ENCODE measurements around the gene GNAL.

GRCh38 chr18:11821643-11822237, 132.7 kb downstream of the GNAL start:
- no peak for TF ChIP-seq POLR2A (IDR thresholded peaks at IDR 0.05)
- TF ChIP-seq CTCF (IDR thresholded peaks at IDR 0.05), result no peak

All from body of pancreas (tissue), 4 donors.